ENCODE data around the gene TBRG4.

TBRG4 gene

GRCh38 chr7:45050198-45050597 is 61.3 kb downstream of the TBRG4 start:
- no peak for DNase-seq

Measured in stimulated activated CD8-positive, alpha-beta memory T cell treated with anti-CD3 and anti-CD28 coated beads, Interleukin-4, amount 100 ng/mL, for 48 hours (primary cell).